ENCODE measurements around the gene TBC1D10A.
"Not testable (repeated sequence)": the region's sequence is repeated elsewhere in the genome, so short reads cannot be mapped to it uniquely, and the experiment has no call there.

The TBC1D10A gene

GRCh38 chr22:30347255-30347892 is 20.6 kb upstream of the TBC1D10A start:
- DNase-seq (ENCODE audit: low read depth): no peak

GRCh38 chr22:30344447-30345200 is 17.9 kb upstream of the TBC1D10A start:
- DNase-seq (ENCODE audit: low read depth): no peak

DNA sequence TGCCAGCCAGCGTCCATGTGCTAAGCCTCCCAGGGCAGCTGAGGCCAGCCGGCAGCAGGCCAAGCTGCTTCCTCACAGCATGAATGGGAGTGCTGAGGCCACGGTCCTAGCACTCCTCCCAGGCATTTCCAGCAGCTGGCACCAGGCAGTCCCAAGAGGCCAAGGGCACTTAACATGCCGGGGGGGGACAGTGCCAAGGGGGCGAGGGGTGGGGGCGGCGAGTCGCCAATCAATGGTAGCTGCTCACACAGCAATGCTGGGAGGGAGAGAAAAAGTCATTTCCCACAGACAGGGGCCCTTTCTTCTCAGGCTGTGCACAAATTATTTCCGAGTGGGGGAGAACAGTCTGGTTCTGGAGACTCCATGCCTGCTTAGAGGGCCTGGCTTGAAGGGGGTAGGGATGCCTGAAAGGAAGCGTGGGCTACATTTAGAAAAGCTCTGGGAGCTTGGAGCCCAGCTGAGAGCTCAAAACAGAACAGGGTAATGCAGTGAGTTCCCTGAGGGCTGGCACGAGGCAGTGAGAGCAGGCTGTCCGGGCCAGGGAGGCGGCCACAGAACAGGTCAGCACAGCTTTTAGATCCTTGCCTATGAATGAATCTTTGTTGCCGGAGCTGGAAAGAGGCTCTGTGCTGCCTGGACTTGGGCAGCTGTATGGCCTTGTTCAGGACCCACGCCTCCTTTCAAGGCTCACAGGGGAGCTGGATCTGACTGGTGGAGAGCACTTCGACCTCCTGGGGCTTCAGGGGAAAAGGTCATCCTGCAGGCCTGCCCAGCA is 14.4 kb upstream of the TBC1D10A start:
- no peak for DNase-seq (ENCODE audit: low read depth)

DNA sequence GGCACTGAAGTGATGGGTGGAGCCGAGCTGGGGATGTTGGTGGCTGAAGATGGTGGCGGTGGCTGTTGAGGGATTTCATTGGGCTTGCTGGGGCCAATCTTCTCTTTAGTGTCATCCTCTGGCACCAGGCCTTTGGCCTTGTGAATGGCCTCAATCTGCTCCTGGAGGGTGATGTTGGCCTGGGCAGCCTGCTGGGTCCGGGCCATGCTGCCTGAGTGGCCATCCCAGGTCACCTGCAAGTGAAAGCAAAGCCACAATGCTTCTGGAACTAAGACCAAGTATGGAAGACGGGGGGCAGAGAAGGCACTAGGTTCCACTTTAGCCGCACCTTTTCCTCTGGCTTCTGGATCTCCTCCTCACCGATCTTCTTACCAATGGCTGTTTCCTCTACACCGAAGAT is 12.1 kb upstream of the TBC1D10A start:
- DNase-seq (ENCODE audit: low read depth): no peak

DNA sequence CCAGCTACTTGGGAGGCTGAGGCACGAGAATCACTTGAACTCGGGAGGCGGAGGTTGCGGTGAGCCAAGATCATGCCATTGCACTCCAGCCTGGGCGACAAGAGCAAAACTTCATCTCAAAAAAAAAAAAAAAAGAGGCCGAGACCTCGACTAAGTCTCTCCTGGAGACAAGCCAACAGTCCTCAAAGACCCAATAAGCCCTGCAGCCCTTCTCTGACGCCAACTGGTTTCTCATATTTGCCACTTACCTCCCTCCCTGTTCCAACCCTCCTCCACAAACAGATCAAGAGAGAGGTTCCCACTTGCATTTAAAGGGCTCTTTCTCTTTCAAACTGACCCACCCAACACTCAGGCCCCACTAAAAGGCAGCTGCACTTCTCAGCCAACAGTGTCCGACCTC is 11.6 kb upstream of the TBC1D10A start:
- DNase-seq (ENCODE audit: low read depth): not testable (repeated sequence)

GRCh38 chr22:30337461-30337778 is 10.7 kb upstream of the TBC1D10A start:
- DNase-seq (ENCODE audit: low read depth): no peak

DNA sequence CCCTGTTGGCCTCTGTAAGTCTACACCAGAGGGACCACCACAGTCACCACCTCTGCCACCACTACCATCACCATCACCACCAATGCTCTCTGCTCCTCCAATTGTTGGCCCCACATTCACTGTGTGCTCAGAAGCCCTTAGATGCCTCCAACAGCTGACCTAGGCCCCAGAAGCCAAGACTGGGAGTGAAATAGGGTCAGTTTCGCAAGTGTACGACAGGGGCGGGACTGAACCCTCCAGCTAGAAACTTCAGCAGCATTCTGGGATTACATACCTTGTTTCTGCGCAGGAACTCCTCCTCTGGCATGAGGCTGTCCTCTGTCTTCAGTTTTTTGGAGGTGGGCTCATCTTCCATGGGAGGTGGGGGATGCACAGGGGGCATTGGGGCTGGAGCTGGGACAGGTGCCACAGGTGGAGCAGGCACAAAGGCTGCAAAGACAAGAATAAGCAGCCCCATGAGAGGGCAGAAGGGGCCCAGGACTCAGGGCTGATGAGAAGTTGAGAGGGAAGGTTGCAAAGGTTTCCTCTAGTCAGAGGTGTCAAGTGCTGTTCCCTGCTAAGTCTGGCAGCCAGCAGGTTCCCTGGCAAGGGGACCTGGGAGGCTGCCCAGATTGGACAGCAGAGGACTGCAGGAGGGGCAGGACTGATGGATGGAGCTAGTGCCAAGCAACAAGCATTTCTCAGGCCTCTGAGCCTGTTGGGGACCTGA is 10.2 kb upstream of the TBC1D10A start:
- DNase-seq (ENCODE audit: low read depth): no peak

DNA sequence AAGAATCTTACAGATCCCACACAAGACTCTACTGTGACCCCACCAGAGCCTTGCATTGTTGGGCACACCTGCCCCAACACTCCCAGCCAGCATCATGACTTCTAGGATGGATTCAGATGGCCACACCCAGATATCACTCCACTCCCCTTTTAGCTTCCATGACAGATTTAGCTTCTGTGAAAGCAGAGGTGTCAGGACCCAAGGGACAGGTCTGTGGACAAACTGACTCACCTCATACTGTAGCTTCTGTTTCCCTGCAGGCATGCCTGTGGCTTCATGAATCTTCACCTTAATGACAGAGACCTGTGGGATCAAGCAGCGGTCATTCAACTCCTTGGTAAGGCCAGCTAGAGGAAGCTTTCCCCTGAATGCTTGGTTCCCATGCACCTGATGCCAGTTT is 8.5 kb upstream of the TBC1D10A start:
- DNase-seq (ENCODE audit: low read depth): no peak

GRCh38 chr22:30334646-30335045 is 7.9 kb upstream of the TBC1D10A start:
- DNase-seq (ENCODE audit: low read depth): no peak

DNA sequence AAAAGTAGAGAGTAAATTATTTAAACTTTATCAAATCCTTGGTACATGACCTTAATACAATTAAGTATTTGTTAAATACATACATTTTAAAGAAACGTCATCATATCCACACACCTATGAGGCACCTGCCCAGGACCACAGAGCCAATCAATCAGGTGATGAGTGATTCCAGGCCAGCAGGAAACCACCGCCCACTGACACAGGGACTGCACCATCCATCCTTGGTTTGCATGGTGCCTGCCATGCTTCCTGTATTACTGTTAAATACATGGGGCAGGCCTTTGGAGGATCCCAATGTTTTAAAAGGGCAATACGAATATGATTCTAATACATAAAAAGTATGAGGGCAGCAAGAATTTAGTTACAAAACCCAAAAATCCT is 7.0 kb upstream of the TBC1D10A start:
- DNase-seq (ENCODE audit: low read depth): no peak

GRCh38 chr22:30332994-30333706 is 6.4 kb upstream of the TBC1D10A start:
- DNase-seq (ENCODE audit: low read depth): no peak

DNA sequence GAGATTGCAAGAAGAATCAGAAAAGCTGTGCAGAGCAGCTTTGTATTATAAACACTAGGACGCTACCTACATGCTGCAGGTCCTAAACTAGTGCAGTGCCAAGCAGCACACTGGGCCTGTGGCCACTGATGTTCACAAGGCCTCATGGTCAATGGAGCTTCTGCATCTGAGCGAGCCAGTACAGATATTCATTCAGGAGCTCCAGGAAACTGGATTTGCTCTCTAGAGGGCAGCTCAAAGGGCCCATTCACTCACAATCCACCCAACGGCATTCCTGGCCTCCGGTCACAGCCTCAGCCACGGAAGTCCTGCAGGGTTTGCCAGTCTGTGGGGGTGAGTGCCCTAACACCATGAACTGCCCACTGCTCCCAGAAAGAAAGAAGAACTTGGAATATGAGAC is 5.8 kb upstream of the TBC1D10A start:
- no peak for DNase-seq (ENCODE audit: low read depth)

GRCh38 chr22:30328466-30329049 is 1.8 kb upstream of the TBC1D10A start:
- DNase-seq (ENCODE audit: low read depth): no peak

GRCh38 chr22:30327864-30328345 is 1.2 kb upstream of the TBC1D10A start:
- DNase-seq (ENCODE audit: low read depth): no peak

DNA sequence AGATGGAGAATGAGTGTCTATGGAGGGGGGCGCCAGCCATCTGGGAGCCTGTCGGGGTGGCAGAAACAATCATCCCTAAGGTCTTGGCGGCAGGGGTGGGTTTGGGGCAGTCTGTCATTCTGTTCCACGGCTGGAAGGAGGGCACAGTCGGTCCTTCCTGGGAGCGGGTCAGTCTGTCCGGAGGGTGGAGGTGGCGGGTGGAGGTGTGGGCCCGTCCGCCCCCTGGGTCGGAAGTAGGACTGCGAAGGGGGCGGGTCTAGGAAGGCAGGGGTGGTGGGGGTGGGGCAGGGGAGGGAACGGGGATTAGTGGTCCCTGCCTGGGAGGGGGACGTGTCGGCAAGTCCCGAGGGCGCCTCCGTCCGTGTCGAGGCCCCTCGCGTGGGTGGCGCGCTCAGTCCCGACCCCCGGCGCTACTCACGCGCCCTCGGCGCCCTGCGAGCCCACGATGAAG is 461 bp downstream of the TBC1D10A start:
- no peak for DNase-seq (ENCODE audit: low read depth)

DNA sequence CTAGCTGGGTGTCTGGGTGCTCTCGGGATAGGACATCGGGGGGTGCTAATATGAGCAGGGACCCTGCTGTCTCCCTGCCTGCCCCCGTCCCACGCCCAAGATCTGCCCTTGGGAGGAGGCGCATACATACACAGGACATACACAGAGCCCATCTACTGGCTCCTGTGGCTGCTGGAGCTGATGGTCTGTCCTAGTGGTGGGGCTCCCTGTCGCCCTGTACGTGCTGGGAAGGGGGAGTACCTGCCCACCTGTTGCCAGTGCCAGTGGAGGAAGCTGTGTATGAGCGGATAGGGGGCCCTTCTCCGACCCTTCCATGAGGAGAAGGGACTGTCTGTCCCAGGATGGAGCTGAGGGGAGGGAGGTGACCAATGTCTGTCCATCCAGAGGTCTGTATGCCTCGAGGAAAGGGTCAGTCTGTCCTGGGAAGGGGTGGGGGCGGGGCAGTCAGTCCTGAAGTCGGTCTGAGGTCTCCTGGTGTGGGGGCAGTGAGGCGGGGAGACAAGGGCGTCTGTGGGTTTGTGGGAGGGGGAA is 952 bp downstream of the TBC1D10A start:
- no peak for DNase-seq (ENCODE audit: low read depth)

GRCh38 chr22:30325065-30325720 is 1.5 kb downstream of the TBC1D10A start:
- DNase-seq (ENCODE audit: low read depth): no peak

GRCh38 chr22:30324014-30324730 is 2.6 kb downstream of the TBC1D10A start:
- no peak for DNase-seq (ENCODE audit: low read depth)

DNA sequence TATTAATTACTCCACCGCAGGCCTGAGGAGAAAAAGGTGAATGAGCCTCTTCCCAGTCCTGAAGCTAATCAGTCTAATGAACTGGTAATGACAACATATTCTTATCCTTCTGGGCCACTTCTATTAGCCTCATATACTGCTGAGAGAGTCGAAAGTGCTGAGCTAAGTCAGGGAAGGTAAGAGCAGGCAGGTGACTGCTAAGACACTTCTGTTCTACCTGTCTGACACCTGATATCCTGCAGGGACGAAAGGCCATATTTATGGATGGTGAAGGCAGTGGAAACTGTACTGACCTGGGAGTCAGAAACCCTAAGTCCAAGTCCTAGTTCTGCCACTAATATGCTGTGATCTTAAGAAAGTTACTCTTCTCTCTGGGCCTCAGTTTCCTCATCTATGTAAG is 3.5 kb downstream of the TBC1D10A start:
- DNase-seq (ENCODE audit: low read depth): no peak

DNA sequence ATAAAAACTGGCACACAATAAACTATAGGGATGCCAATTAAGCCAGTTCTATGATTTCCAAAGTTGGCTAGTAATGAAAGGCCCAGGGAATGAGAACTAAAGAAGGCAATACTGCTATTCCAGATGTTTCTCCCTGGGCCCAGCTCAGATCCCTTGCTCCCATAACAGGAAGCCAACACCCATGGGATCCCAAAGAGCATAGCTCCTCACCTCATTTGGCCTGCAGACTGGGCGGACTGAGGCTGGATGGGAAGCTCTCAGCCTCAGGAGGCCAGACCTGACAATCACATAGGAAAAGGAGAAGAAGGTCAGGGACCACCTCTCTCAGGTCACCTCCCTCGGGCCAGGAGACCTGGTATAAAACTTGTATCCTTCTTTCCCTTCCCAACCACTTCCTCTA is 5.3 kb downstream of the TBC1D10A start:
- no peak for DNase-seq (ENCODE audit: low read depth)

Data from activated T-helper 9 cell treated with anti-CD3 and anti-CD28 coated beads, Interleukin-2, amount 50 U/mL, for 16 hours (primary cell).